Adrenal gland (tissue), 12 donors: ENCODE results near the gene MCTP1. TPM values are rescaled to one million over a fixed set of nuclear protein-coding genes. Genes with fewer than 3 reads are reported as not detected.
"Not testable (repeated sequence)": the region's sequence is repeated elsewhere in the genome, so short reads cannot be mapped to it uniquely, and the experiment has no call there.

Experiments used
- DNase-seq, 7 donors: peaks; one replicate each; pipeline ENCODE4 v3.0.0-alpha.2; 2019 to 2020
- H3K27ac ChIP-seq, 5 donors: fragments of 200-600 bp; sonication (generic) in 4 of 5; 1 replicate in 3 of 5; 2 replicates in 2 of 5; pipeline versions ENCODE4 v1.5.1 to v1.8.0; 2016 to 2020; ENCODE audit warnings: mild to moderate bottlenecking in 1 of 5
- H3K27me3 ChIP-seq: fragments of 200-600 bp; 2 replicates; pipeline ENCODE4 v1.8.0; 2021
- H3K36me3 ChIP-seq, 2 donors: fragments of 200-600 bp; replicated peaks in 1 of 2; 1 replicate in 1 of 2; 2 replicates in 1 of 2; pipeline versions ENCODE4 v1.5.1 to v1.8.0; 2018 to 2022
- H3K4me1 ChIP-seq, 2 donors: fragments of 200-600 bp; replicated peaks in 1 of 2; 1 replicate in 1 of 2; 2 replicates in 1 of 2; pipeline versions ENCODE4 v1.5.1 to v1.8.0; 2018 to 2021
- H3K4me3 ChIP-seq, 4 donors: fragments of 200-600 bp; sonication (generic) in 3 of 4; one replicate each; pipeline ENCODE4 v1.5.1; 2016 to 2018
- H3K9me3 ChIP-seq, 3 donors: fragments of 200-600 bp; sonication (generic) in 1 of 3; replicated peaks in 1 of 3; 1 replicate in 2 of 3; 2 replicates in 1 of 3; pipeline versions ENCODE4 v1.5.1 to v1.8.0; 2016 to 2021
- POLR2A ChIP-seq, 2 donors: fragments of 450-650 bp; IDR thresholded peaks; one replicate each; pipeline ENCODE4 v1.6.1; 2017; ENCODE audit warnings: antibody characterized with exemption in 2 of 2, mild to moderate bottlenecking in 2 of 2, moderate library complexity in 1 of 2
- WGBS, 4 donors: extraction: QIAGEN DNeasy Blood & Tissue Kit in 2 of 4; methylation state at CpG; one replicate each; pipeline versions ENCODE4 v1.1.5 to v1.1.7; 2013 to 2017; 5-methylcytosine and 5-hydroxymethylcytosine counted together
- intact Hi-C, 2 donors: fragments of 100-400 bp; cut with DNase I; formaldehyde crosslinking; loops; one replicate each; pipeline versions ENCODE4 v1.14.1 to v1.15.0; 2022 to 2023
- polyA plus RNA-seq, 3 donors: library from polyadenylated mRNA; stranded (reverse); fragments of 200-250 nt in 2 of 3; fragments of 350-450 nt in 1 of 3; fragmentation: Illumina TruSeq in 1 of 3; extraction: RNeasy Lipid Tissue Mini Kit (QIAGEN cat#74804) in 1 of 3; gene quantifications; one replicate each; pipeline ENCODE4 v1.2.3, GENCODE V29; 2013 to 2014
- total RNA-seq, 9 donors: library from RNA; depleted of rRNA in 4 of 9; stranded (reverse); fragments of >200 nt in 4 of 9; fragments of 120-200 nt in 1 of 9; fragmentation: NEBNext Ultra II Directional in 1 of 9; extraction: Animal tissue kit (Norgen Biotek cat#: 25700) in 1 of 9; gene quantifications; one replicate each; pipeline versions ENCODE4 v1.1.0 to v1.2.4, GENCODE V29; 2013 to 2023
- TF ChIP-seq, protein P1 (sequence below), 6 experiments: fragments of 450-650 bp in 4 of 6; fragments of 200-600 bp in 2 of 6; sonication (generic) in 1 of 6; IDR thresholded peaks; 1 replicate in 5 of 6; 2 replicates in 1 of 6; pipeline versions ENCODE4 v1.5.1 to v1.8.0; 2016 to 2021; ENCODE audit warnings: antibody characterized with exemption in 6 of 6, mild to moderate bottlenecking in 2 of 6, moderate library complexity in 1 of 6
- donor health status: healthy with polysubstance abuse.
- donor health status: Bipolar disorder and iron deficiency.
- donor health status: DM: yes; HTN: yes; CAD: no.
- donor health status: DM: no; HTN: no; CAD: no.
- donor health status: DM: no; HTN: no; CAD: no.
- donor health status: DM: yes; HTN: yes; CAD: no.

The MCTP1 gene
- total and polyA plus RNA-seq, 12 donors: 1.2 to 20.1 (median 5.1) TPM

DNA sequence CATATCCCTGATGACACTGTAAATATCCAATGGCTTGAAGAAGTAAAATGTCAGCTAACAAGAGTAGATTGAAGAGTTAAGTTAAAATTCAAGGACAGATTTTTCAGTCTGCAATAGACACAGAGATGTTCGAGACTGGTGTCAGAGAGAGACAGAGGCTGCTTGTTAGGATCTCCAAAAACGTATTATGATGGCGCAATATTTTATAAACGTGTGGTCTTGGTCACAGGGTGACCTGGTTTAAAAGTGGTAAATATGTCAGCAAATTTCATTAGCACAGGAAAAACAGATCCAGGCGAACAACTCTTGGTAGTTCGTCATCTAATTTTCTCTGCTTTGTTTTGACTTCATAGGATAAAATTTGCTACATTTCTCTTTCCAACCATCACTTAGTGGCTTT, 317.4 kb downstream of the MCTP1 start:
- DNase-seq: no peak
- 53 to 68% (median 58%) methylated on average over 6 of the region's 6 CpGs for WGBS, 4 donors
- no peak overlapping the region for H3K4me3 ChIP-seq
- H3K27me3 ChIP-seq: no peaks in the 10 kb centered on the region
- no peaks in the 10 kb centered on the region for H3K9me3 ChIP-seq
- intact Hi-C loops: no loop called here
- no peaks in the 10 kb centered on the region for H3K4me1 ChIP-seq
- H3K36me3 ChIP-seq: no peaks in the 10 kb centered on the region
- H3K27ac ChIP-seq: no peak overlapping the region
- TF ChIP-seq POLR2A (IDR thresholded peaks at IDR 0.05): no peak
- TF ChIP-seq, protein P1, sequence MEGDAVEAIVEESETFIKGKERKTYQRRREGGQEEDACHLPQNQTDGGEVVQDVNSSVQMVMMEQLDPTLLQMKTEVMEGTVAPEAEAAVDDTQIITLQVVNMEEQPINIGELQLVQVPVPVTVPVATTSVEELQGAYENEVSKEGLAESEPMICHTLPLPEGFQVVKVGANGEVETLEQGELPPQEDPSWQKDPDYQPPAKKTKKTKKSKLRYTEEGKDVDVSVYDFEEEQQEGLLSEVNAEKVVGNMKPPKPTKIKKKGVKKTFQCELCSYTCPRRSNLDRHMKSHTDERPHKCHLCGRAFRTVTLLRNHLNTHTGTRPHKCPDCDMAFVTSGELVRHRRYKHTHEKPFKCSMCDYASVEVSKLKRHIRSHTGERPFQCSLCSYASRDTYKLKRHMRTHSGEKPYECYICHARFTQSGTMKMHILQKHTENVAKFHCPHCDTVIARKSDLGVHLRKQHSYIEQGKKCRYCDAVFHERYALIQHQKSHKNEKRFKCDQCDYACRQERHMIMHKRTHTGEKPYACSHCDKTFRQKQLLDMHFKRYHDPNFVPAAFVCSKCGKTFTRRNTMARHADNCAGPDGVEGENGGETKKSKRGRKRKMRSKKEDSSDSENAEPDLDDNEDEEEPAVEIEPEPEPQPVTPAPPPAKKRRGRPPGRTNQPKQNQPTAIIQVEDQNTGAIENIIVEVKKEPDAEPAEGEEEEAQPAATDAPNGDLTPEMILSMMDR (IDR thresholded peaks at IDR 0.05): no peak

DNA sequence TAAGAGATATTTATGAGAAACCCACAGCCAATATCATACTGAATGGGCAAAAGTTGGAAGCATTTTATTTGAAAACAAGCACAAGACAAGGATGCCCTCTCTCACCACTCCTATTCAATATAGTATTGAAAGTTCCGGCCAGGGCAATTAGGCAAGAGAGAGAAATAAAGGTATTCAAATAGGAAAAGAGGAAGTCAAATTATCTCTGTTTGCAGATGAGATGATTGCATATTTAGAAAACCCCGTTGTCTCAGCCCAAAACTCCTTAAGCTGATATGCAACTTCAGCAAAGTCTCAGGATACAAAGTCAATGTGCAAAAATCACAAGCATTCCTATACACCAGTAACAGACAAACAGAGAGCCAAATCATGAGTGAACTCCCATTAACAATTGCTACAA, 325.6 kb downstream of the MCTP1 start:
- DNase-seq, intact Hi-C loops, H3K27ac ChIP-seq, H3K9me3 ChIP-seq, H3K4me1 ChIP-seq, H3K4me3 ChIP-seq, H3K27me3 ChIP-seq, H3K36me3 ChIP-seq: not testable (repeated sequence)
- 57 to 77% (median 70%) methylated on average over 2 of the region's 2 CpGs for WGBS, 4 donors

DNA sequence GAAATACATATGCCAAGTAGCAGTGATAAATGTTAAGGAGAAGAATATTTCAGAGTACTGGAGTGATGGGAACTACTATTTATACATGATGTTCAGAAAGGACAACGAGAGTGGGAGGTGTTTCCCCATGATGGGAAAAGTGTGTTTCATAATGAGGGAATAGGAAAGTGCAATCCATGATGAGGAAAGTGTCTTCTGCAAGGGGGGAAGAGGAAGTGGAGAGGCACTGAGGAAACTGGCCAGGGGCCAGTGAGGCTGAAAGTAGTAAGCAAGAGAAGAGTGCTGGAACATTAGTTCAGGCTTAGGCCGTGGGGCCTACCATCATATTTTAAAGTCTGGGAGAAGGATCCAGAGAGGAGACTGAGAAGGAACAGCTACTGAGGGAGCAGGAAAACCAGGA, 339.2 kb downstream of the MCTP1 start:
- H3K27me3 ChIP-seq: no peaks in the 10 kb centered on the region
- H3K36me3 ChIP-seq: no peaks in the 10 kb centered on the region
- TF ChIP-seq, protein P1 (IDR thresholded peaks at IDR 0.05): no peak
- no peak for TF ChIP-seq POLR2A (IDR thresholded peaks at IDR 0.05)
- intact Hi-C loops: no loop called here
- no peaks in the 10 kb centered on the region for H3K9me3 ChIP-seq
- H3K4me3 ChIP-seq: no peak overlapping the region
- no peak overlapping the region for H3K27ac ChIP-seq
- peak in 6 of 7 donors; percentile 11 to 54 (median 42) for DNase-seq
- WGBS, 4 donors: 39 to 60% (median 48%) methylated on average over 2 of the region's 2 CpGs
- no peaks in the 10 kb centered on the region for H3K4me1 ChIP-seq

DNA sequence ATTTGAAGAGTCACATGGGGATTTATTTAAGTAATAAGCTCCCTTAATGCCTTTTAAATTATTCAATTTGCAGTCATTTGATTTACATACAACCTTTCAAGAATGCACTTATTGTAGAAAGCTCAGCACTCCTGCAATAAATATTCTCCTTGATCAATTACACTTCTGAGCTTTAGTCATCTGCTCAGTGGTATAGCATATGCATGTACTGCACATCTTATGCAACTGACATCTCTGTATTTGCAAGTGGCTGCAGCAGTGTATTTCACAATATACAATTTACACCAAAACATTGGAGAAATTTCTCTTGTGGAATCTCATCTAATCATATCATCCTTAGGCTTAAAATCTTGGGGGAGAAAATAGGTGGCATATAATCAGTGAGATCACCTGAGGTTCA, 340.7 kb downstream of the MCTP1 start:
- no peaks in the 10 kb centered on the region for H3K4me1 ChIP-seq
- no peaks in the 10 kb centered on the region for H3K27me3 ChIP-seq
- DNase-seq: no peak
- intact Hi-C loops: no loop called here
- H3K4me3 ChIP-seq: no peak overlapping the region
- H3K9me3 ChIP-seq: no peaks in the 10 kb centered on the region
- H3K27ac ChIP-seq: no peak overlapping the region
- no peak for TF ChIP-seq POLR2A (IDR thresholded peaks at IDR 0.05)
- TF ChIP-seq, protein P1 (IDR thresholded peaks at IDR 0.05): no peak
- no peaks in the 10 kb centered on the region for H3K36me3 ChIP-seq

DNA sequence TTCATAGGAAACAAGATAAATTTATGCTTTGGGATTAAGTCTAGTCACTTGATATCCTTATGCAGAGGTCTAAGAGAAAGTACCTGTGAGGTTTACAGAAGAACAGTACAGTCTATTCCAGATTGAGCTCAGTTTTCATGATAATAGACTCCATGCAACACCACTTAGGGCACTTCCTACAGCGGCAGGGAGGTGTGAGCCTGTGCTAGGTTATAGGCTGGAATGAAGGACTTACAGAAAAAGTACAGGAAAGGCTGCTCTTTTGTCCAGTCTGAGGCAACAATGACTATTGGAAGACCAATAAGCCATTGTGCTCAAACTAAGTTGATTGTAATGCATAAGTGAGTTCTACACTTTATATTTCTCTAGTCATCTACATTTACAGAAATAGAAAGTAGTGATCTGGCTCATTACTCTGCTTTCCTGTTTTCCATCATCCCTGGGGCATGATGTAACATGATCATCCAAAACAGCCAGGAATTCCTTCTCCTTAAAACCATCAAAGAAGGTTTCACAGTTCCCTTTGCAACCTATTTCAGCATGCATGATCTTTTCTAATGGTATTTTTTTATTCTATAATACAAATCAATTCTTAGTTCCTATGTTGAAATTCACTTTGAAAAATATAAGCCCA, 343.7 kb downstream of the MCTP1 start:
- Histone ChIP-seq H3K9me3 (no peaks in the 10 kb centered on the region), H3K27ac (no peak overlapping the region), H3K4me3 (no peak overlapping the region), H3K4me1 (no peaks in the 10 kb centered on the region), H3K27me3 (no peaks in the 10 kb centered on the region), H3K36me3 (no peaks in the 10 kb centered on the region)
- intact Hi-C loops: no loop called here
- no peak for DNase-seq
- no peak for TF ChIP-seq POLR2A (IDR thresholded peaks at IDR 0.05)
- TF ChIP-seq, protein P1 (IDR thresholded peaks at IDR 0.05): no peak
- WGBS, 4 donors: 56 to 68% (median 60%) methylated on average over 1 of the region's 1 CpG
